SK-N-SH (cell line): ENCODE results near the gene SERPINA12. TPM values are rescaled to one million over a fixed set of nuclear protein-coding genes. Genes with fewer than 3 reads are reported as not detected.

Experiments
- CTCF ChIA-PET: fragments of 300-600, 350-600 bp; formaldehyde crosslinking; extraction: SDS; loops from one replicate; lab custom pipeline; 2021; lab: Yijun Ruan, JAX
- POLR2A ChIA-PET: fragments of 350-600 bp; sonication (Branson Sonifier 250); formaldehyde crosslinking; extraction: SDS; loops from one replicate; lab custom pipeline; 2020; ENCODE audit warnings: antibody characterized with exemption, inconsistent platforms; lab: Yijun Ruan, JAX
- DNase-seq: peaks from one replicate; pipeline ENCODE4 v3.0.0; 2012
- H2AFZ ChIP-seq: fragments of 200-600 bp; sonication (generic); 2 replicates; pipeline ENCODE4 v1.8.1; 2016; ENCODE audit warnings: antibody characterized with exemption, mild to moderate bottlenecking, low read depth
- H3F3A ChIP-seq: fragments of 200-600 bp; sonication (generic); replicated peaks from 2 replicates; pipeline ENCODE3; 2016; ENCODE audit warnings: antibody characterized with exemption, mild to moderate bottlenecking; ENCODE audit not compliant: insufficient read depth
- H3K27ac ChIP-seq, 2 experiments: fragments of 200-500 bp in 1 of 2; fragments of 200-600 bp in 1 of 2; sonication (Bioruptor generic) in 1 of 2; sonication (generic), shearing (Covaris generic) in 1 of 2; 2 replicates each; pipeline versions ENCODE4 v1.5.1 to v1.6.1; 2014 to 2016; ENCODE audit warnings: low read depth in 2 of 2, inconsistent platforms in 1 of 2, low read length in 1 of 2, mild to moderate bottlenecking in 1 of 2, mixed read lengths in 1 of 2
- H3K27me3 ChIP-seq: fragments of 200-600 bp; sonication (generic), shearing (Covaris generic); 2 replicates; pipeline ENCODE4 v1.6.1; 2016; ENCODE audit warnings: mixed run types; ENCODE audit not compliant: insufficient read depth
- H3K36me3 ChIP-seq, 2 experiments: fragments of 200-500 bp in 1 of 2; fragments of 200-600 bp in 1 of 2; sonication (Bioruptor generic) in 1 of 2; sonication (generic) in 1 of 2; replicated peaks in 1 of 2; 2 replicates each; pipeline versions ENCODE3 to v1.5.1; 2014 to 2016; ENCODE audit warnings: low read length in 1 of 2, mild to moderate bottlenecking in 1 of 2; ENCODE audit not compliant: insufficient read depth in 2 of 2, control insufficient read depth in 1 of 2
- H3K4me1 ChIP-seq, 2 experiments: fragments of 200-500 bp in 1 of 2; fragments of 200-600 bp in 1 of 2; sonication (Bioruptor generic) in 1 of 2; sonication (generic), shearing (Covaris generic) in 1 of 2; 2 replicates each; pipeline versions ENCODE4 v1.5.1 to v1.6.1; 2014 to 2016; ENCODE audit warnings: low read depth in 1 of 2, low read length in 1 of 2, mixed run types in 1 of 2; ENCODE audit not compliant: insufficient read depth in 2 of 2, control insufficient read depth in 1 of 2
- H3K4me2 ChIP-seq: fragments of 200-600 bp; sonication (generic), shearing (Covaris generic); 2 replicates; pipeline ENCODE4 v1.6.1; 2017; ENCODE audit warnings: mixed run types
- H3K4me3 ChIP-seq, 2 experiments: fragments of 200-500 bp in 1 of 2; fragments of 200-600 bp in 1 of 2; sonication (Bioruptor generic) in 1 of 2; sonication (generic), shearing (Covaris generic) in 1 of 2; 2 replicates each; pipeline versions ENCODE4 v1.5.1 to v1.8.1; 2014 to 2016; ENCODE audit warnings: low read depth in 2 of 2, inconsistent platforms in 1 of 2, low read length in 1 of 2, mild to moderate bottlenecking in 1 of 2, mixed read lengths in 1 of 2, moderate library complexity in 1 of 2
- H3K79me2 ChIP-seq: fragments of 200-600 bp; sonication (generic); 2 replicates; pipeline ENCODE4 v1.8.1; 2017; ENCODE audit warnings: mild to moderate bottlenecking; ENCODE audit not compliant: insufficient read depth
- H3K9ac ChIP-seq: fragments of 200-600 bp; sonication (generic); 2 replicates; pipeline ENCODE4 v1.6.1; 2017; ENCODE audit warnings: mixed run types
- H3K9me2 ChIP-seq: fragments of 200-600 bp; sonication (generic); 2 replicates; pipeline ENCODE4 v1.6.1; 2017; ENCODE audit warnings: mixed run types
- H3K9me3 ChIP-seq: fragments of 200-600 bp; sonication (generic); 2 replicates; pipeline ENCODE4 v1.6.1; 2017; ENCODE audit warnings: mixed run types, mild to moderate bottlenecking, moderate library complexity
- H4K20me1 ChIP-seq: fragments of 200-600 bp; sonication (generic); 2 replicates; pipeline ENCODE4 v1.6.1; 2017; ENCODE audit warnings: mild to moderate bottlenecking, mixed run types; ENCODE audit not compliant: insufficient read depth
- CHD2 ChIP-seq: fragments of 150-350 bp; IDR thresholded peaks from 2 replicates; pipeline ENCODE4 v1.6.1; 2018; ENCODE audit warnings: low read length; ENCODE audit not compliant: partially characterized antibody
- EZH2phosphoT487 ChIP-seq: fragments of 200-600 bp; sonication (generic); IDR thresholded peaks from 2 replicates; pipeline ENCODE4 v1.6.1; 2017; ENCODE audit warnings: low read depth, mixed run types, mild to moderate bottlenecking, antibody characterized with exemption, moderate library complexity, borderline replicate concordance
- IRF3 ChIP-seq: fragments of 150-350 bp; IDR thresholded peaks from 2 replicates; pipeline ENCODE4 v1.6.1; 2016; ENCODE audit warnings: mild to moderate bottlenecking, low read depth, low read length
- JUND ChIP-seq: IDR thresholded peaks from 2 replicates; pipeline ENCODE4 v1.4.0; 2012
- MAX ChIP-seq: IDR thresholded peaks from 2 replicates; pipeline ENCODE4 v1.4.0; 2012; ENCODE audit warnings: low read depth
- MXI1 ChIP-seq: IDR thresholded peaks from 2 replicates; pipeline ENCODE4 v1.6.1; 2012; ENCODE audit warnings: mild to moderate bottlenecking, low read depth, low read length, improper control_type of control experiment
- RXRA ChIP-seq: IDR thresholded peaks from 2 replicates; pipeline ENCODE4 v1.4.0; 2012; ENCODE audit warnings: low read depth, mild to moderate bottlenecking, borderline replicate concordance
- SMC3 ChIP-seq: IDR thresholded peaks from 2 replicates; pipeline ENCODE4 v1.6.1; 2012; ENCODE audit warnings: low read depth, low read length, improper control_type of control experiment
- TAF1 ChIP-seq: IDR thresholded peaks from 2 replicates; pipeline ENCODE4 v1.6.1; 2012; ENCODE audit warnings: low read depth, mild to moderate bottlenecking, low read length, moderate library complexity, borderline replicate concordance
- TEAD4 ChIP-seq: IDR thresholded peaks from 2 replicates; pipeline ENCODE4 v1.4.0; 2012; ENCODE audit warnings: mild to moderate bottlenecking, borderline replicate concordance; ENCODE audit not compliant: insufficient read depth
- USF1 ChIP-seq: IDR thresholded peaks from 2 replicates; pipeline ENCODE4 v1.4.0; 2012; ENCODE audit warnings: low read depth, borderline replicate concordance
- ZBTB33 ChIP-seq: IDR thresholded peaks from 2 replicates; pipeline ENCODE4 v1.4.0; 2012; ENCODE audit warnings: low read depth, borderline replicate concordance
- WGBS: methylation state at CpG from one replicate; pipeline ENCODE4 v1.1.6; 2017; ENCODE audit warnings: low lambda C conversion rate; 5-methylcytosine and 5-hydroxymethylcytosine counted together
- polyA plus RNA-seq, 3 experiments: library from polyadenylated mRNA; depleted of rRNA; stranded (reverse); fragments of >200 nt; gene quantifications; 2 replicates each; pipeline ENCODE4 v1.2.3, GENCODE V29; 2012
- TF ChIP-seq, protein P1 (sequence below): IDR thresholded peaks from 2 replicates; pipeline ENCODE4 v1.6.1; 2012; ENCODE audit warnings: mild to moderate bottlenecking, low read depth, low read length, moderate library complexity

SERPINA12 gene
- polyA plus RNA-seq, 1 of the 3 experiments (the other 2 are of a cell fraction) = not detected

DNA sequence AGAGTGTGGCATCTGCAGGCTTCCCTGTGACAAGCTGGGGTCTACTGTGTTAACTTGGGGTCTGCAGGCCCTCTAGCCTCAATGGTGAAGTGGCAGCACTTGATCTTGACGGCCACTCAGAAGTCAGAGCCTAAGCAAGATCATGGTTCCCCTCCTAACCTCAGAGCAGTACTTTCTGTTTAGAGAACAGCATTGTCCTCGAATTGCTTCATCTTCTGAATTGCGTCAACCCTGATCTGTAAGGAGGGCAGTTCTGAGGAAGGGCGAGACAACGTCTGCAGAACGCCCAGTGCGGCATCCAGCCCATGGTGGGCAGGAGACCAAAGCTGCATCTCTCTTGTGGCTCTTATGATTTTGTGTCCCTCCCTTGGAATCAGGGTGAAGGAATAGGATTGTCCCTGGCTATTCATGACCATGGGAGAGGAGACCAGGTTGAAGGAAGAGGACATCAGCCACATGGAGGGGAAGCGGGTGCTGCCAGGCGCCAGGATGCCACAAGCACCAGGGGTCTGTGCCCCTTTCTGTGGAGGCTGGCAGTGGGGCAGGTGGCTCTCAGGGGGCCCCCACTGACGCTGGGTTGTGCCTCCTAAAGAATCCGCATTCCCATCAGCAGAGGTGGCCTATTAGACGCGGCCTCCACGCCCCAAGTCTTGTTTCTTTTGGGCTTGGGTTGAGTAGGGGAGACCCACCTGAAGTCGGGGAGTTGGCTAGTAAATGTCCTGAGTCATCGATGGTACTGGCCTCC, 35.4 kb downstream of the SERPINA12 start:
- CTCF ChIA-PET = interaction anchor here (1.6 to 4.9 kb wide), 2 partner anchors 13 kb away, joined by 7 to 48 read pairs; no protein-coding TSS in a partner anchor
- Histone ChIP-seq H3K27ac (no peak overlapping the region), H3K9me3 (no peaks in the 10 kb centered on the region), H3K4me2 (no peak overlapping the region), H3K27me3 (peaks cover 14% of the 10 kb centered on the region; the same call in 1 of the 2 replicates), H3F3A (no peaks in the 10 kb centered on the region), H3K4me3 (no peak overlapping the region), H3K36me3 (no peaks in the 10 kb centered on the region), H2AFZ (no peak overlapping the region), H3K79me2 (no peaks in the 10 kb centered on the region), H4K20me1 (no peaks in the 10 kb centered on the region), H3K9ac (no peak overlapping the region), H3K4me1 (no peaks in the 10 kb centered on the region), H3K9me2 (no peaks in the 10 kb centered on the region)
- POLR2A ChIA-PET = no interaction called here
- TF ChIP-seq IRF3 (no peak), RXRA (no peak), TEAD4 (no peak), CHD2 (no peak), MXI1 (no peak), EZH2phosphoT487 (no peak), USF1 (no peak), MAX (no peak), ZBTB33 (no peak), TAF1 (no peak), SMC3 (no peak), JUND (no peak)
- TF ChIP-seq, protein P1, sequence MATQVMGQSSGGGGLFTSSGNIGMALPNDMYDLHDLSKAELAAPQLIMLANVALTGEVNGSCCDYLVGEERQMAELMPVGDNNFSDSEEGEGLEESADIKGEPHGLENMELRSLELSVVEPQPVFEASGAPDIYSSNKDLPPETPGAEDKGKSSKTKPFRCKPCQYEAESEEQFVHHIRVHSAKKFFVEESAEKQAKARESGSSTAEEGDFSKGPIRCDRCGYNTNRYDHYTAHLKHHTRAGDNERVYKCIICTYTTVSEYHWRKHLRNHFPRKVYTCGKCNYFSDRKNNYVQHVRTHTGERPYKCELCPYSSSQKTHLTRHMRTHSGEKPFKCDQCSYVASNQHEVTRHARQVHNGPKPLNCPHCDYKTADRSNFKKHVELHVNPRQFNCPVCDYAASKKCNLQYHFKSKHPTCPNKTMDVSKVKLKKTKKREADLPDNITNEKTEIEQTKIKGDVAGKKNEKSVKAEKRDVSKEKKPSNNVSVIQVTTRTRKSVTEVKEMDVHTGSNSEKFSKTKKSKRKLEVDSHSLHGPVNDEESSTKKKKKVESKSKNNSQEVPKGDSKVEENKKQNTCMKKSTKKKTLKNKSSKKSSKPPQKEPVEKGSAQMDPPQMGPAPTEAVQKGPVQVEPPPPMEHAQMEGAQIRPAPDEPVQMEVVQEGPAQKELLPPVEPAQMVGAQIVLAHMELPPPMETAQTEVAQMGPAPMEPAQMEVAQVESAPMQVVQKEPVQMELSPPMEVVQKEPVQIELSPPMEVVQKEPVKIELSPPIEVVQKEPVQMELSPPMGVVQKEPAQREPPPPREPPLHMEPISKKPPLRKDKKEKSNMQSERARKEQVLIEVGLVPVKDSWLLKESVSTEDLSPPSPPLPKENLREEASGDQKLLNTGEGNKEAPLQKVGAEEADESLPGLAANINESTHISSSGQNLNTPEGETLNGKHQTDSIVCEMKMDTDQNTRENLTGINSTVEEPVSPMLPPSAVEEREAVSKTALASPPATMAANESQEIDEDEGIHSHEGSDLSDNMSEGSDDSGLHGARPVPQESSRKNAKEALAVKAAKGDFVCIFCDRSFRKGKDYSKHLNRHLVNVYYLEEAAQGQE = no peak
- WGBS = 30% methylated on average over 15 of the region's 16 CpGs
- no peak for DNase-seq
